RCC 7860 (cell line): ENCODE measurements around the gene RBPMS2.

Experiments used
- DNase-seq: peaks from one replicate; pipeline ENCODE4 v3.0.0-alpha.2; 2015; ENCODE audit warnings: low spot score
- FAIRE-seq: peaks from 2 replicates; lab custom pipeline; 2012; peaks lifted over from hg19 to GRCh38; lab: Jason Lieb, UNC

The RBPMS2 gene

GRCh38 chr15:64731805-64732151, 43.6 kb downstream of the RBPMS2 start:
- FAIRE-seq (no peak), DNase-seq (no peak)

- peak; percentile 45 for DNase-seq
- FAIRE-seq, result no peak
These were observed 44.2 kb downstream of the RBPMS2 start for GRCh38 chr15:64731012-64731804.

- no peak for FAIRE-seq
These were observed 45.2 kb downstream of the RBPMS2 start for GRCh38 chr15:64730151-64730550.

GRCh38 chr15:64720188-64720587, 55.2 kb downstream of the RBPMS2 start:
- FAIRE-seq, result no peak

More at GRCh38 chr15:64730151-64730550, 45.2 kb downstream of the RBPMS2 start:
- DNase-seq, result no peak

GRCh38 chr15:64717735-64718495, 57.5 kb downstream of the RBPMS2 start:
- DNase-seq (no peak), FAIRE-seq (no peak)

More at GRCh38 chr15:64720188-64720587, 55.2 kb downstream of the RBPMS2 start:
- DNase-seq, result no peak

- FAIRE-seq, result no peak
- no peak for DNase-seq
These were observed 58.3 kb downstream of the RBPMS2 start for GRCh38 chr15:64717130-64717529.

GRCh38 chr15:64716452-64716851, 58.9 kb downstream of the RBPMS2 start:
- FAIRE-seq (no peak), DNase-seq (no peak)

GRCh38 chr15:64713592-64713991, 61.8 kb downstream of the RBPMS2 start:
- FAIRE-seq, result no peak

GRCh38 chr15:64712353-64712752, 63.0 kb downstream of the RBPMS2 start:
- DNase-seq (no peak), FAIRE-seq (no peak)

More at GRCh38 chr15:64713592-64713991, 61.8 kb downstream of the RBPMS2 start:
- DNase-seq, result no peak

GRCh38 chr15:64710676-64711428, 64.5 kb downstream of the RBPMS2 start:
- FAIRE-seq (no peak), DNase-seq (no peak)

GRCh38 chr15:64706011-64706911, 69.1 kb downstream of the RBPMS2 start:
- DNase-seq (no peak), FAIRE-seq (no peak)

- no peak for DNase-seq
- no peak for FAIRE-seq
These were observed 70.4 kb downstream of the RBPMS2 start for GRCh38 chr15:64705006-64705405.

GRCh38 chr15:64703632-64703959, 71.8 kb downstream of the RBPMS2 start:
- DNase-seq (no peak), FAIRE-seq (no peak)

GRCh38 chr15:64702816-64703631, 72.4 kb downstream of the RBPMS2 start:
- peak; percentile 73 for DNase-seq
- no peak for FAIRE-seq

- DNase-seq (no peak), FAIRE-seq (no peak)
These were observed 73.8 kb downstream of the RBPMS2 start for GRCh38 chr15:64701482-64702184.

GRCh38 chr15:64701051-64701450, 74.3 kb downstream of the RBPMS2 start:
- no peak for FAIRE-seq
- no peak for DNase-seq

GRCh38 chr15:64699751-64700388, 75.5 kb downstream of the RBPMS2 start:
- FAIRE-seq, result no peak
- no peak for DNase-seq

GRCh38 chr15:64698823-64699222, 76.6 kb downstream of the RBPMS2 start:
- DNase-seq, result no peak
- FAIRE-seq, result no peak
